ENCODE results near the gene PLCH2.

Gene PLCH2

GRCh38 chr1:2433936-2434655, 42.0 kb upstream of the PLCH2 start:
- H3K4me3 ChIP-seq (ENCODE audit: low read depth, low read length), result no peak overlapping the region
- TF ChIP-seq, protein P1, sequence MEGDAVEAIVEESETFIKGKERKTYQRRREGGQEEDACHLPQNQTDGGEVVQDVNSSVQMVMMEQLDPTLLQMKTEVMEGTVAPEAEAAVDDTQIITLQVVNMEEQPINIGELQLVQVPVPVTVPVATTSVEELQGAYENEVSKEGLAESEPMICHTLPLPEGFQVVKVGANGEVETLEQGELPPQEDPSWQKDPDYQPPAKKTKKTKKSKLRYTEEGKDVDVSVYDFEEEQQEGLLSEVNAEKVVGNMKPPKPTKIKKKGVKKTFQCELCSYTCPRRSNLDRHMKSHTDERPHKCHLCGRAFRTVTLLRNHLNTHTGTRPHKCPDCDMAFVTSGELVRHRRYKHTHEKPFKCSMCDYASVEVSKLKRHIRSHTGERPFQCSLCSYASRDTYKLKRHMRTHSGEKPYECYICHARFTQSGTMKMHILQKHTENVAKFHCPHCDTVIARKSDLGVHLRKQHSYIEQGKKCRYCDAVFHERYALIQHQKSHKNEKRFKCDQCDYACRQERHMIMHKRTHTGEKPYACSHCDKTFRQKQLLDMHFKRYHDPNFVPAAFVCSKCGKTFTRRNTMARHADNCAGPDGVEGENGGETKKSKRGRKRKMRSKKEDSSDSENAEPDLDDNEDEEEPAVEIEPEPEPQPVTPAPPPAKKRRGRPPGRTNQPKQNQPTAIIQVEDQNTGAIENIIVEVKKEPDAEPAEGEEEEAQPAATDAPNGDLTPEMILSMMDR (IDR thresholded peaks at IDR 0.05; ENCODE audit: low read depth, low read length, missing control alignments), result no peak
- DNase-seq (ENCODE audit: low read depth), result no peak

DNA sequence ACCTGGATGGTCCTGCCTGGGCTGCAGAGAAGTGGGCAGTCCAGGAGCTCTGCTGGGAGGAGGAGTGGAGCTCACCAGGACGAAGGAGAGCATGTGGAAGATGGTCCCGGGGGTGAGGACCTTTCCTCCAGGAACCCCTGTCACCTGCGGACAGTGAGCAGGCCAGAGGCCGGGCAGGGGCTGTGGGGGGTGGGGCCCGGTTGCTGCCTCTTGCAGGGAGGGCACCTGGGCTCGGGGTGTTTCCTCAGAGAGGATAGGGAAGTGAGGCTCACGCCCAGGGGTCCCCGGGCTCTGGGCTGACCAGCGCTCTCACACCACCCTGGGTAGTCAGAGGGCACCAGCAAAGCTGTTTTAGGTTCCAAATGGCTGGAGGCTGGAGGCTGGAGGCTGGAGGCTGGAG, 41.0 kb upstream of the PLCH2 start:
- DNase-seq (ENCODE audit: low read depth), result no peak
- no peak overlapping the region for H3K4me3 ChIP-seq (ENCODE audit: low read depth, low read length)
- TF ChIP-seq, protein P1 (IDR thresholded peaks at IDR 0.05; ENCODE audit: low read depth, low read length, missing control alignments), result no peak

DNA sequence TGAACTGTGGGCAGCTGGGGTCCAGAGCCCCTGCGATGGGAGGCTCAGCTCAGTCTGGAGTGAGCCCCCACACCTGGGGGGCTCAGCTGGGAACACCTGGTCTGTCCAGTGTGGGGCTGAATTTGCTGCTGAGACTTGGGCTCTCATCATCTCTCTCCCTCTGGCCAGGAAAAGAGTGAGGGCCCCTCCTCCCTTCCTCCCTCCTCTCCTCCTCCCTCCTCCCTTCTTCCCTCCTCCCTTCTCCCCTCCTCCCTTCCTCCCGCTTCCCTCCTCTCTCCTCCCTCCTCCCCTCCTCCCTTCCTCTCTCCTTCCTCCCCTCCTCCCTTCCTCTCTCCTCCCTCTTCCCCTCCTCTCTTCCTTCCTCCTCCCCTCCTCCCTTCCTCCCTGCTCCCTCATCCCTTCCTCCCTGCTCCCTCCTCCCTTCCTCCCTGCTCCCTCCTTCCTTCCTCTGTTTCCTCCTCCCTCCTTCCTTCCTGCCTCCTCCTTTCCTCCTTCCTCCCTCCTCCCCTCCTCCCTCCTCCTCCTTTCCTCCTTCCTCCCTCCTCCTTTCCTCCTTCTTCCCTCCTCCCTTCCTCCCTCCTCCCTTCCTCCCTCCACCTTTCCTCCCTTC, 40.2 kb upstream of the PLCH2 start:
- DNase-seq (ENCODE audit: low read depth), result no peak
- TF ChIP-seq, protein P1 (IDR thresholded peaks at IDR 0.05; ENCODE audit: low read depth, low read length, missing control alignments), result no peak
- H3K4me3 ChIP-seq (ENCODE audit: low read depth, low read length), result no peak overlapping the region

DNA sequence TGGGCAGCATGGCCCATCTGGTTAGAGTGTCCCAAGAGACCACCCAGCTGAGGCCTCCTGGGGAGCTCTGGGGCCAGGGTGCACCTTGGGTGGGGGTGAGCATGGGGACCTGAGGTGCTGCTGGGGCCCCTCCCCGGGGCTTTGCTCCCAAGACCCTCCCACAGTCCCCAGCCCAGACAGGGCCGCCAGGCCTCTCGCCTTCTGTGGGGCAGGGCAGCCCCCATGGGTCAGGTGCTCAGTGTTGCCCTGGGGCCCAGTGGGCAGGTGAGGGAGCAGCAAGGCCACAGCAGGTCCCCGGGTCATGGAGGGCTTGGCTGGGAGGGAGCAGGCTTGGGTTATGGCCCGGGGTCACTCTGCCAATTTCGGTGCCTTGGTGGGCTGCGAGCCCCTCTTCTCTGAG, 39.2 kb upstream of the PLCH2 start:
- TF ChIP-seq, protein P1 (IDR thresholded peaks at IDR 0.05; ENCODE audit: low read depth, low read length, missing control alignments), result no peak
- DNase-seq (ENCODE audit: low read depth), result no peak
- H3K4me3 ChIP-seq (ENCODE audit: low read depth, low read length), result no peak overlapping the region

- no peak for DNase-seq (ENCODE audit: low read depth)
- no peak overlapping the region for H3K4me3 ChIP-seq (ENCODE audit: low read depth, low read length)
- TF ChIP-seq, protein P1 (IDR thresholded peaks at IDR 0.05; ENCODE audit: low read depth, low read length, missing control alignments), result no peak
Measured at GRCh38 chr1:2437617-2438016, 38.5 kb upstream of the PLCH2 start.

GRCh38 chr1:2438038-2438437, 38.1 kb upstream of the PLCH2 start:
- TF ChIP-seq, protein P1 (IDR thresholded peaks at IDR 0.05; ENCODE audit: low read depth, low read length, missing control alignments), result no peak
- H3K4me3 ChIP-seq (ENCODE audit: low read depth, low read length), result no peak overlapping the region
- no peak for DNase-seq (ENCODE audit: low read depth)

- no peak overlapping the region for H3K4me3 ChIP-seq (ENCODE audit: low read depth, low read length)
- no peak for DNase-seq (ENCODE audit: low read depth)
- TF ChIP-seq, protein P1 (IDR thresholded peaks at IDR 0.05; ENCODE audit: low read depth, low read length, missing control alignments), result no peak
Measured at GRCh38 chr1:2438641-2439040, 37.4 kb upstream of the PLCH2 start.
